H9 (cell line): ENCODE measurements around the gene HSP90AA1. TPM values are rescaled to one million over a fixed set of nuclear protein-coding genes. Genes with fewer than 3 reads are reported as not detected.

Source experiments
- DNase-seq: peaks from one replicate; pipeline ENCODE4 v3.0.0-alpha.2; 2017
- H2AFZ ChIP-seq: one replicate; pipeline ENCODE4 v1.6.1; 2013; ENCODE audit warnings: mild to moderate bottlenecking, low read length, control low read depth, moderate library complexity
- H2AK5ac ChIP-seq: 2 replicates; pipeline ENCODE4 v1.6.1; 2013; ENCODE audit warnings: low read length, control low read depth, mixed read lengths; ENCODE audit not compliant: insufficient read length
- H2BK120ac ChIP-seq: one replicate; pipeline ENCODE4 v1.6.1; 2013; ENCODE audit warnings: low read depth, mild to moderate bottlenecking, low read length, control low read depth, inconsistent platforms; ENCODE audit not compliant: poor library complexity, severe bottlenecking
- H2BK12ac ChIP-seq: 2 replicates; pipeline ENCODE4 v1.6.1; 2013; ENCODE audit warnings: low read length, control low read depth, mixed read lengths, low read depth; ENCODE audit not compliant: insufficient read length
- H2BK15ac ChIP-seq: 2 replicates; pipeline ENCODE4 v1.6.1; 2013; ENCODE audit warnings: low read depth, low read length, control low read depth
- H2BK20ac ChIP-seq: one replicate; pipeline ENCODE4 v1.6.1; 2013; ENCODE audit warnings: low read depth, mild to moderate bottlenecking, low read length, control low read depth, inconsistent platforms; ENCODE audit not compliant: poor library complexity, severe bottlenecking
- H2BK5ac ChIP-seq: 2 replicates; pipeline ENCODE4 v1.6.1; 2013; ENCODE audit warnings: low read length, control low read depth, mixed read lengths; ENCODE audit not compliant: insufficient read length
- H3K14ac ChIP-seq: 2 replicates; pipeline ENCODE4 v1.6.1; 2013; ENCODE audit warnings: low read length, control low read depth; ENCODE audit not compliant: insufficient read depth
- H3K18ac ChIP-seq: 2 replicates; pipeline ENCODE4 v1.6.1; 2013; ENCODE audit warnings: low read depth, mild to moderate bottlenecking, mixed read lengths, low read length, control low read depth; ENCODE audit not compliant: insufficient read length
- H3K23ac ChIP-seq: 2 replicates; pipeline ENCODE4 v1.6.1; 2013; ENCODE audit warnings: low read length, control low read depth, mixed read lengths, low read depth; ENCODE audit not compliant: insufficient read length
- H3K23me2 ChIP-seq: 2 replicates; pipeline ENCODE4 v1.6.1; 2013; ENCODE audit warnings: low read depth, mild to moderate bottlenecking, mixed read lengths, low read length, control low read depth; ENCODE audit not compliant: insufficient read length, poor library complexity, severe bottlenecking
- H3K27ac ChIP-seq: 2 replicates; pipeline ENCODE4 v1.5.1; 2013; ENCODE audit warnings: low read length, control low read depth, mixed read lengths, low read depth; ENCODE audit not compliant: insufficient read length
- H3K27me3 ChIP-seq: 2 replicates; pipeline ENCODE4 v1.6.1; 2013; ENCODE audit warnings: low read length, control low read depth, inconsistent platforms; ENCODE audit not compliant: insufficient read depth
- H3K4ac ChIP-seq: 2 replicates; pipeline ENCODE4 v1.6.1; 2013; ENCODE audit warnings: low read depth, mild to moderate bottlenecking, control low read depth, inconsistent platforms, low read length, moderate library complexity
- H3K4me1 ChIP-seq: 2 replicates; pipeline ENCODE4 v1.6.1; 2013; ENCODE audit warnings: low read length, control low read depth, inconsistent platforms; ENCODE audit not compliant: insufficient read depth
- H3K4me2 ChIP-seq: 2 replicates; pipeline ENCODE4 v1.6.1; 2013; ENCODE audit warnings: low read length, control low read depth, mixed read lengths; ENCODE audit not compliant: insufficient read length, insufficient read depth
- H3K56ac ChIP-seq: 2 replicates; pipeline ENCODE4 v1.6.1; 2013; ENCODE audit warnings: low read depth, mild to moderate bottlenecking, mixed read lengths, low read length, control low read depth; ENCODE audit not compliant: insufficient read length
- H3K79me1 ChIP-seq: 2 replicates; pipeline ENCODE4 v1.6.1; 2013; ENCODE audit warnings: low read depth, mild to moderate bottlenecking, moderate library complexity, low read length, control low read depth, inconsistent platforms; ENCODE audit not compliant: insufficient read depth, poor library complexity, severe bottlenecking
- H3K79me2 ChIP-seq: 2 replicates; pipeline ENCODE4 v1.6.1; 2013; ENCODE audit warnings: low read length, control low read depth, inconsistent platforms; ENCODE audit not compliant: insufficient read depth
- H3K9ac ChIP-seq: 2 replicates; pipeline ENCODE4 v1.6.1; 2013; ENCODE audit warnings: low read length, control low read depth, mixed read lengths; ENCODE audit not compliant: insufficient read length; ENCODE audit errors: extremely low read depth
- H3K9me3 ChIP-seq: one replicate; pipeline ENCODE4 v1.6.1; 2013; ENCODE audit warnings: low read depth, low read length, inconsistent platforms; ENCODE audit not compliant: control insufficient read depth
- H3T11ph ChIP-seq: one replicate; pipeline ENCODE4 v1.6.1; 2013; ENCODE audit warnings: mild to moderate bottlenecking, low read length, control low read depth, inconsistent platforms
- H4K20me1 ChIP-seq: one replicate; pipeline ENCODE4 v1.6.1; 2013; ENCODE audit not compliant: control insufficient read depth, insufficient read length, insufficient read depth
- H4K5ac ChIP-seq: 2 replicates; pipeline ENCODE4 v1.6.1; 2013; ENCODE audit warnings: low read depth, mild to moderate bottlenecking, mixed read lengths, low read length, control low read depth; ENCODE audit not compliant: insufficient read length
- H4K8ac ChIP-seq: replicated peaks from 2 replicates; pipeline ENCODE4 v1.6.1; 2013; ENCODE audit warnings: low read length, control low read depth, mixed read lengths, low read depth; ENCODE audit not compliant: insufficient read length
- H4K91ac ChIP-seq: 2 replicates; pipeline ENCODE4 v1.6.1; 2013; ENCODE audit warnings: low read depth, mild to moderate bottlenecking, moderate library complexity, mixed read lengths, low read length, control low read depth; ENCODE audit not compliant: insufficient read length
- H3K27ac Mint-ChIP-seq, 3 experiments: 2 replicates in 2 of 3; 3 replicates in 1 of 3; pipeline ENCODE4 v1.8.0; 2020 to 2021; ENCODE audit warnings: mixed read lengths in 3 of 3, mild to moderate bottlenecking in 1 of 3, moderate library complexity in 1 of 3
- H3K27me3 Mint-ChIP-seq: 2 replicates; pipeline ENCODE4 v1.8.0; 2021; ENCODE audit warnings: low read depth, mild to moderate bottlenecking, moderate library complexity, mixed read lengths
- H3K36me3 Mint-ChIP-seq, 3 experiments: 2 replicates in 2 of 3; 3 replicates in 1 of 3; pipeline ENCODE4 v1.8.0; 2020 to 2021; ENCODE audit warnings: low read depth in 3 of 3, mixed read lengths in 3 of 3; ENCODE audit not compliant: insufficient read depth in 1 of 3
- H3K4me1 Mint-ChIP-seq, 2 experiments: 2 replicates each; pipeline ENCODE4 v1.8.0; 2020; ENCODE audit warnings: mixed read lengths in 2 of 2
- H3K4me3 Mint-ChIP-seq, 2 experiments: 2 replicates in 1 of 2; 3 replicates in 1 of 2; pipeline ENCODE4 v1.8.0; 2020 to 2021; ENCODE audit warnings: mild to moderate bottlenecking in 2 of 2, mixed read lengths in 2 of 2, moderate library complexity in 1 of 2
- H3K9me3 Mint-ChIP-seq, 2 experiments: 2 replicates in 1 of 2; 3 replicates in 1 of 2; pipeline ENCODE4 v1.8.0; 2020; ENCODE audit warnings: mild to moderate bottlenecking in 2 of 2, mixed read lengths in 2 of 2, moderate library complexity in 1 of 2
- WGBS: extraction: QIAGEN DNeasy Blood & Tissue Kit; methylation state at CpG from one replicate; pipeline ENCODE4 v1.1.7; 2013; ENCODE audit warnings: missing lambda C conversion rate, low lambda C conversion rate, mixed read lengths; ENCODE audit not compliant: insufficient read length; ENCODE audit errors: extremely low coverage; 5-methylcytosine and 5-hydroxymethylcytosine counted together
- total RNA-seq: library from RNA; stranded (reverse); gene quantifications from 2 replicates; pipeline ENCODE4 v1.2.1, GENCODE V29; 2021
- TF ChIP-seq, protein P1 (sequence below): fragments of 200-600 bp; sonication (generic); conservative IDR thresholded peaks from 3 replicates; pipeline ENCODE4 v1.8.0; 2021; ENCODE audit warnings: antibody characterized with exemption, mild to moderate bottlenecking

Gene HSP90AA1
- total RNA-seq, 1 experiment from 2014 or later = 953 TPM

DNA sequence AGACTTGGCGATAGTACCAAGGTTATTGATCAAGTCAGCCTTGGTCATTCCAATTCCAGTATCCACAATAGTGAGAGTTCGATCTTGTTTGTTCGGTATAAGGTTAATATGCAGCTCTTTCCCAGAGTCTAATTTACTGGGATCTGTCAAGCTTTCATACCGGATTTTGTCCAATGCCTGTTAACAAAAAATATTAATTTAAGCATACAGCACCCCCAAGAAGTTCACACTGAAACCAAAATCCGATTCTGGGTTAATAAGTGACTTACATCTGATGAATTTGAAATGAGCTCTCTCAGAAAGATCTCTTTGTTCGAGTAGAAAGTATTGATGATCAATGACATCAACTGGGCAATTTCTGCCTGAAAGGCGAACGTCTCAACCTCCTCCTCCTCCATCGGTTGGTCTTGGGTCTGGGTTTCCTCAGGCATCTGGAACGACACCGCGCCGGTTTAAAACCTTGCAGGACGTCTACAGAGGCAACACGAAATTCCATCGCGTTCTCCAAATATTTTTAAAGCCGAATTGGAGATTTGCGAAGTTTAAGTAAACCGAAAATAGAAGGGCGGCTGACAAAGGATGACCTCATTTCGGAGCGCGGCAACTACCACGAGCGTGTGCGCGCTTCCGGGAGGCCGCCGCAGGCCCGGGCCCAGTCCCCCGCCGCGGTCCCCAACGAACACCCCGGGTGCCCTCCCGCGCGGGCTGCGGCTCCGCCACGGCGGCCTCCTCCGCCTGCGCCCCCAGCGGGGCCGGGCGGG is 716 bp downstream of the HSP90AA1 start:
- Histone ChIP-seq H4K5ac (no peak overlapping the region), H2BK15ac (no peak overlapping the region), H2BK20ac (no peak overlapping the region), H3K9me3 (no peaks in the 10 kb centered on the region), H4K91ac (no peak overlapping the region), H2BK120ac (no peak overlapping the region), H3K4me2 (peak overlapping the region; percentile 70), H2BK5ac (no peak overlapping the region), H4K20me1 (no peaks in the 10 kb centered on the region), H3K27me3 (no peaks in the 10 kb centered on the region), H2AFZ (no peak overlapping the region), H2BK12ac (no peak overlapping the region), H3K9ac (peak overlapping the region; percentile 85), H3K14ac (peak overlapping the region; percentile 82; the same call in 1 of the 2 replicates), H3K18ac (no peak overlapping the region), H3K4me1 (no peaks in the 10 kb centered on the region), H3K79me2 (peaks cover 9% of the 10 kb centered on the region; the same call in 1 of the 2 replicates), H3K27ac (no peak overlapping the region), H3T11ph (no peak overlapping the region), H2AK5ac (no peak overlapping the region), H3K23me2 (peaks cover 8% of the 10 kb centered on the region), H4K8ac (no peak overlapping the region), H3K23ac (no peak overlapping the region), H3K79me1 (no peaks in the 10 kb centered on the region), H3K4ac (no peak overlapping the region), H3K56ac (no peak overlapping the region)
- WGBS = no CpG with 5 or more reads among the region's 49 CpGs
- TF ChIP-seq, protein P1, sequence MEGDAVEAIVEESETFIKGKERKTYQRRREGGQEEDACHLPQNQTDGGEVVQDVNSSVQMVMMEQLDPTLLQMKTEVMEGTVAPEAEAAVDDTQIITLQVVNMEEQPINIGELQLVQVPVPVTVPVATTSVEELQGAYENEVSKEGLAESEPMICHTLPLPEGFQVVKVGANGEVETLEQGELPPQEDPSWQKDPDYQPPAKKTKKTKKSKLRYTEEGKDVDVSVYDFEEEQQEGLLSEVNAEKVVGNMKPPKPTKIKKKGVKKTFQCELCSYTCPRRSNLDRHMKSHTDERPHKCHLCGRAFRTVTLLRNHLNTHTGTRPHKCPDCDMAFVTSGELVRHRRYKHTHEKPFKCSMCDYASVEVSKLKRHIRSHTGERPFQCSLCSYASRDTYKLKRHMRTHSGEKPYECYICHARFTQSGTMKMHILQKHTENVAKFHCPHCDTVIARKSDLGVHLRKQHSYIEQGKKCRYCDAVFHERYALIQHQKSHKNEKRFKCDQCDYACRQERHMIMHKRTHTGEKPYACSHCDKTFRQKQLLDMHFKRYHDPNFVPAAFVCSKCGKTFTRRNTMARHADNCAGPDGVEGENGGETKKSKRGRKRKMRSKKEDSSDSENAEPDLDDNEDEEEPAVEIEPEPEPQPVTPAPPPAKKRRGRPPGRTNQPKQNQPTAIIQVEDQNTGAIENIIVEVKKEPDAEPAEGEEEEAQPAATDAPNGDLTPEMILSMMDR = no peak
- Mint-ChIP-seq H3K4me3 (peak overlapping the region; percentile 95 to 96), H3K27me3 (peaks cover 4% of the 10 kb centered on the region), H3K36me3 (peaks cover 49 to 57% (median 52%) of the 10 kb centered on the region in 3 experiments), H3K4me1 (peaks cover 43 to 52% of the 10 kb centered on the region in 2 experiments), H3K9me3 (no peaks in the 10 kb centered on the region; a peak in 2 of 5 replicates), H3K27ac (peak overlapping the region; percentile 29 to 97 (median 92); a peak in 6 of 7 replicates)
- no peak for DNase-seq
